DOHH2 (cell line): ENCODE measurements around the gene COQ10B.

Experiments used
- EZH2phosphoT487 ChIP-seq: fragments of 200-600 bp; sonication (generic); IDR thresholded peaks from 2 replicates; pipeline ENCODE4 v1.6.1; 2017; ENCODE audit warnings: borderline replicate concordance, mild to moderate bottlenecking, antibody characterized with exemption, low read length, moderate library complexity, mixed read lengths
- TF ChIP-seq, protein P1 (sequence below): fragments of 200-600 bp; sonication (generic); IDR thresholded peaks from one replicate; pipeline ENCODE4 v1.5.1; 2014; ENCODE audit warnings: antibody characterized with exemption, mild to moderate bottlenecking, low read depth, low read length; ENCODE audit not compliant: poor library complexity, severe bottlenecking

DNA sequence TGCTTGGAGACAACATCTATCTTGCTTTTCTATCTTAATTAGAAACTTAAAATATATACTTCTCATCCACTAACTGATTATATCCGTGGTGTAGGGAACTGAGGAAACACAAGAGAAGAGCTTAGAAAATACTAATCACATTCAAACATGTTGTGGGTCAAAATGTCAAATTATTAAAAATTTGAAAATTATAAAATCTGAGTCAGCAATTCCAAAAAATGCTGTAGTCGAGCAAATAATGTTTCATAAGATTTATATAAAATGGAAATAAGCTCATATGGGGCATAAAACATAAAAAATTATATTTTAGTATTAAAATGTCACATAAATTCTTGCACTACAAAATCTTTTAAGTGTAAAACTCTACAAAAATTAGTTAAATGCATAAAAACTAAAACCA, 47.8 kb upstream of the COQ10B start:
- TF ChIP-seq, protein P1, sequence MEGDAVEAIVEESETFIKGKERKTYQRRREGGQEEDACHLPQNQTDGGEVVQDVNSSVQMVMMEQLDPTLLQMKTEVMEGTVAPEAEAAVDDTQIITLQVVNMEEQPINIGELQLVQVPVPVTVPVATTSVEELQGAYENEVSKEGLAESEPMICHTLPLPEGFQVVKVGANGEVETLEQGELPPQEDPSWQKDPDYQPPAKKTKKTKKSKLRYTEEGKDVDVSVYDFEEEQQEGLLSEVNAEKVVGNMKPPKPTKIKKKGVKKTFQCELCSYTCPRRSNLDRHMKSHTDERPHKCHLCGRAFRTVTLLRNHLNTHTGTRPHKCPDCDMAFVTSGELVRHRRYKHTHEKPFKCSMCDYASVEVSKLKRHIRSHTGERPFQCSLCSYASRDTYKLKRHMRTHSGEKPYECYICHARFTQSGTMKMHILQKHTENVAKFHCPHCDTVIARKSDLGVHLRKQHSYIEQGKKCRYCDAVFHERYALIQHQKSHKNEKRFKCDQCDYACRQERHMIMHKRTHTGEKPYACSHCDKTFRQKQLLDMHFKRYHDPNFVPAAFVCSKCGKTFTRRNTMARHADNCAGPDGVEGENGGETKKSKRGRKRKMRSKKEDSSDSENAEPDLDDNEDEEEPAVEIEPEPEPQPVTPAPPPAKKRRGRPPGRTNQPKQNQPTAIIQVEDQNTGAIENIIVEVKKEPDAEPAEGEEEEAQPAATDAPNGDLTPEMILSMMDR = no peak
- TF ChIP-seq EZH2phosphoT487 = no peak
